Transverse colon (tissue), 3 donors: ENCODE results near the gene ATRN.

Source experiments
- EP300 ChIP-seq: sonication (generic); formaldehyde crosslinking; IDR thresholded peaks from one replicate; pipeline ENCODE4 v1.6.1; 2017; ENCODE audit warnings: antibody characterized with exemption, low read depth
- POLR2A ChIP-seq: fragments of 450-650 bp; IDR thresholded peaks from one replicate; pipeline ENCODE4 v1.6.1; 2016; ENCODE audit warnings: antibody characterized with exemption, mild to moderate bottlenecking, moderate library complexity
- TF ChIP-seq, protein P1 (sequence below), 5 experiments: fragments of 200-600 bp in 3 of 5; fragments of 450-650 bp in 2 of 5; sonication (generic) in 3 of 5; IDR thresholded peaks; 1 replicate in 2 of 5; 2 replicates in 3 of 5; pipeline ENCODE4 v1.5.1; 2016 to 2017; ENCODE audit warnings: antibody characterized with exemption in 5 of 5, inconsistent platforms in 3 of 5, mild to moderate bottlenecking in 2 of 5, moderate library complexity in 1 of 5

DNA sequence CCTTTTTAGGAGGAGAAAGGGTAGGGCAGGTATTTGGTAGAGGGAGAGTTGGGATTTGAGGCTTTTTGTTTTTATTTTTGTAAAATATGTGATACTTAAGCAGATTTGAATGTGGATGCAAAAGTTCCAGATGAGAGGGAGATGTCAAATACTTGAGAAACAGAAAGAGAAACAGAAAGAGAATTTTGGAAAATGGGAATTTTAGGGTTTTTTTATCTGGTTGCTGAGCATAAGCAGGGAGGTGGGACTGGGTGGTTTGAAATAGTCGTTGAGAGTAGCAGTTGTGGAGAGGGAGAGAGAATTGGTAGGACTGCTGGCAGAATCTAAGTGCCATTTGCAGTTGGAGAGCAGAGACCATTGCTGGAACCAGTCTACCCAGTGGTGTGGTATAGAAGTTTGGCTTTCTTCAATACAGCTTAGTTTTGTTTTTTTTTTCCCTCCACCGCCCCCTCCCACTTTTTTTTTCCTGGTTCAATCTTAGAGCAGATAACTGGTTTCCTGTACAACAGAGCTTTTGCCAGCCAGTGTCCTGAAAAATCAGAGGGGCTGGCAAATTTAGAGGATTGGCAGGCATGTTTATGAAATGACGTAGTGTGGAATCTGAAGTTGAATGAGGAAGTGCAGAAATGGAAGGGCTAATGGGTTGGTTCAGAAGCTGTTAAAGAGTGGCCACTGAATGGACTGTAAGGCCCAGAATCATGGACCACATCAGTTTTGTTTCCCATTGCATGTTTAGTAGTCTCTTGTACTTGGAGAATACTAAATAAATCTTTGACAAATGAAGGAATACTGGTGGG is 68.7 kb downstream of the ATRN start:
- TF ChIP-seq, protein P1, sequence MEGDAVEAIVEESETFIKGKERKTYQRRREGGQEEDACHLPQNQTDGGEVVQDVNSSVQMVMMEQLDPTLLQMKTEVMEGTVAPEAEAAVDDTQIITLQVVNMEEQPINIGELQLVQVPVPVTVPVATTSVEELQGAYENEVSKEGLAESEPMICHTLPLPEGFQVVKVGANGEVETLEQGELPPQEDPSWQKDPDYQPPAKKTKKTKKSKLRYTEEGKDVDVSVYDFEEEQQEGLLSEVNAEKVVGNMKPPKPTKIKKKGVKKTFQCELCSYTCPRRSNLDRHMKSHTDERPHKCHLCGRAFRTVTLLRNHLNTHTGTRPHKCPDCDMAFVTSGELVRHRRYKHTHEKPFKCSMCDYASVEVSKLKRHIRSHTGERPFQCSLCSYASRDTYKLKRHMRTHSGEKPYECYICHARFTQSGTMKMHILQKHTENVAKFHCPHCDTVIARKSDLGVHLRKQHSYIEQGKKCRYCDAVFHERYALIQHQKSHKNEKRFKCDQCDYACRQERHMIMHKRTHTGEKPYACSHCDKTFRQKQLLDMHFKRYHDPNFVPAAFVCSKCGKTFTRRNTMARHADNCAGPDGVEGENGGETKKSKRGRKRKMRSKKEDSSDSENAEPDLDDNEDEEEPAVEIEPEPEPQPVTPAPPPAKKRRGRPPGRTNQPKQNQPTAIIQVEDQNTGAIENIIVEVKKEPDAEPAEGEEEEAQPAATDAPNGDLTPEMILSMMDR (IDR thresholded peaks at IDR 0.05) = no peak
- TF ChIP-seq POLR2A = no peak
- no peak for TF ChIP-seq EP300
